ENCODE measurements around the gene TTLL11. TPM values are rescaled to one million over a fixed set of nuclear protein-coding genes. Genes with fewer than 3 reads are reported as not detected.
A peak's percentile ranks its signal among the peaks of the same experiment; 100 is the strongest.

Gene TTLL11
- total and polyA plus RNA-seq, 2 of the 8 experiments (the other 6 are each of a cell fraction or from before 2014, with no cell fraction given) = 0.56 to 0.80 TPM

- TF ChIP-seq POU5F1 (IDR thresholded peaks at IDR 0.05; ENCODE audit: low read depth, low read length) = no peak
- peak; percentile 22 for TF ChIP-seq ASH2L (IDR thresholded peaks at IDR 0.05; ENCODE audit: low read length)
- no peak for TF ChIP-seq SIRT6 (IDR thresholded peaks at IDR 0.05; ENCODE audit: low read length)
- no peak for TF ChIP-seq EZH2 (IDR thresholded peaks at IDR 0.05; ENCODE audit: low read depth, low read length, severe bottlenecking)
- no peak for TF ChIP-seq YY1 (IDR thresholded peaks at IDR 0.05; ENCODE audit: low read depth, low read length)
- no peak for TF ChIP-seq ATF3 (IDR thresholded peaks at IDR 0.05; ENCODE audit: insufficient read depth, low read depth, low read length)
- TF ChIP-seq NRF1 (IDR thresholded peaks at IDR 0.05; ENCODE audit: low read depth, low read length) = no peak
- no peak for TF ChIP-seq KDM4A (IDR thresholded peaks at IDR 0.05; ENCODE audit: low read depth, low read length, severe bottlenecking)
- TF ChIP-seq CBX5 (IDR thresholded peaks at IDR 0.05; ENCODE audit: low read depth, low read length) = no peak
- no peak for TF ChIP-seq CTBP2 (IDR thresholded peaks at IDR 0.05; ENCODE audit: borderline replicate concordance, insufficient read depth, insufficient read length, low read length)
- TF ChIP-seq SP4 (IDR thresholded peaks at IDR 0.05; ENCODE audit: low read length) = no peak
- TF ChIP-seq ATF2 (IDR thresholded peaks at IDR 0.05; ENCODE audit: low read length) = peak; percentile 92
- TF ChIP-seq FOSL1 (IDR thresholded peaks at IDR 0.05; ENCODE audit: insufficient read depth, low read depth, low read length) = no peak
- no peak for TF ChIP-seq PHF8 (conservative IDR thresholded peaks at IDR 0.05; ENCODE audit: low read depth, low read length)
- no peak for TF ChIP-seq CREB1 (IDR thresholded peaks at IDR 0.05)
- no peak for TF ChIP-seq JUN (IDR thresholded peaks at IDR 0.05; ENCODE audit: low read depth, low read length)
- no peak for TF ChIP-seq EP300 (IDR thresholded peaks at IDR 0.05; ENCODE audit: borderline replicate concordance in 1 of 2, low read depth in 2 of 2, low read length in 2 of 2)
- TF ChIP-seq HDAC2 (IDR thresholded peaks at IDR 0.05; ENCODE audit: borderline replicate concordance in 1 of 2, low read depth in 2 of 2, low read length in 2 of 2) = no peak
- no peak for TF ChIP-seq NANOG (IDR thresholded peaks at IDR 0.05; ENCODE audit: insufficient read depth, low read depth, low read length, poor library complexity, severe bottlenecking)
- TF ChIP-seq KDM1A (IDR thresholded peaks at IDR 0.05; ENCODE audit: borderline replicate concordance, low read length) = no peak
- no peak for TF ChIP-seq USF2 (IDR thresholded peaks at IDR 0.05; ENCODE audit: low read length)
- TF ChIP-seq JUND (IDR thresholded peaks at IDR 0.05; ENCODE audit: low read length) = peak; percentile 12; the same call in 1 of the 2 replicates
Observed at GRCh38 chr9:122116040-122116439, 22.9 kb upstream of the TTLL11 start (continued).

Data from H1 (cell line).